ENCODE measurements around the gene PALS2. TPM values are rescaled to one million over a fixed set of nuclear protein-coding genes. Genes with fewer than 3 reads are reported as not detected.

Gene PALS2
- total RNA-seq, result 16.4 and 19.3 TPM in 2 replicates

GRCh38 chr7:24572997-24573553 is at the start of gene PALS2:
TSS of gene PALS2 (plus strand) at chr7:24573452. CDS start at chr7:24623668, 50,216 bp downstream.

Other genes with a start within 250 kb of the PALS2 start
- gene GSDME, start 184.0 kb downstream of the PALS2 start, total RNA-seq, result 7.5 and 7.6 TPM in 2 replicates